GM12801 (cell line): ENCODE results near the gene SFPQ.

Source experiments
- CTCF ChIP-seq: IDR thresholded peaks from one replicate; pipeline ENCODE4 v1.5.1; 2011; ENCODE audit warnings: control low read depth; ENCODE audit not compliant: insufficient read length; ENCODE audit errors: extremely low read depth

Gene SFPQ

GRCh38 chr1:35175602-35176001 is 17.3 kb downstream of the SFPQ start:
- TF ChIP-seq CTCF = no peak

GRCh38 chr1:35175098-35175576 is 17.8 kb downstream of the SFPQ start:
- TF ChIP-seq CTCF = no peak

GRCh38 chr1:35173909-35174540 is 18.9 kb downstream of the SFPQ start:
- no peak for TF ChIP-seq CTCF

- no peak for TF ChIP-seq CTCF
Observed at GRCh38 chr1:35173491-35173890, 19.5 kb downstream of the SFPQ start.

GRCh38 chr1:35172022-35172421 is 20.9 kb downstream of the SFPQ start:
- TF ChIP-seq CTCF = no peak

- no peak for TF ChIP-seq CTCF
Observed at GRCh38 chr1:35171579-35171978, 21.4 kb downstream of the SFPQ start.

GRCh38 chr1:35164893-35165292 is 28.1 kb downstream of the SFPQ start:
- TF ChIP-seq CTCF = no peak
